GM19043 (cell line): ENCODE measurements around the gene IL1RAPL1.

Source experiments
- ATAC-seq: cut with Tn5 transposase; IDR thresholded peaks from one replicate; pipeline ENCODE4 v1.9.1; 2021; ENCODE audit warnings: low read depth; ENCODE audit not compliant: unreplicated experiment

Gene IL1RAPL1

GRCh38 chrX:28625223-28625622 lies 38.0 kb downstream of the IL1RAPL1 start:
- ATAC-seq = no peak

GRCh38 chrX:28626515-28626914 lies 39.3 kb downstream of the IL1RAPL1 start:
- no peak for ATAC-seq

GRCh38 chrX:28628120-28628519 lies 40.9 kb downstream of the IL1RAPL1 start:
- ATAC-seq = no peak

- no peak for ATAC-seq
These were observed 51.5 kb downstream of the IL1RAPL1 start for GRCh38 chrX:28638775-28639174.

- no peak for ATAC-seq
These were observed 52.2 kb downstream of the IL1RAPL1 start for GRCh38 chrX:28639451-28639850.

GRCh38 chrX:28649541-28649940 lies 62.3 kb downstream of the IL1RAPL1 start:
- ATAC-seq = no peak

- ATAC-seq = no peak
These were observed 63.9 kb downstream of the IL1RAPL1 start for GRCh38 chrX:28651186-28651585.

GRCh38 chrX:28659269-28659668 lies 72.0 kb downstream of the IL1RAPL1 start:
- ATAC-seq = no peak

GRCh38 chrX:28665778-28666177 lies 78.5 kb downstream of the IL1RAPL1 start:
- ATAC-seq = no peak

GRCh38 chrX:28668303-28668702 lies 81.1 kb downstream of the IL1RAPL1 start:
- ATAC-seq = no peak

GRCh38 chrX:28668957-28669356 lies 81.7 kb downstream of the IL1RAPL1 start:
- no peak for ATAC-seq

GRCh38 chrX:28670074-28670473 lies 82.8 kb downstream of the IL1RAPL1 start:
- ATAC-seq = no peak

GRCh38 chrX:28675173-28675572 lies 87.9 kb downstream of the IL1RAPL1 start:
- ATAC-seq = no peak

GRCh38 chrX:28693101-28693500 lies 105.9 kb downstream of the IL1RAPL1 start:
- no peak for ATAC-seq

GRCh38 chrX:28697732-28698131 lies 110.5 kb downstream of the IL1RAPL1 start:
- no peak for ATAC-seq

GRCh38 chrX:28701222-28701621 lies 114.0 kb downstream of the IL1RAPL1 start:
- ATAC-seq = no peak

GRCh38 chrX:28706964-28707363 lies 119.7 kb downstream of the IL1RAPL1 start:
- ATAC-seq = no peak

GRCh38 chrX:28709421-28709820 lies 122.2 kb downstream of the IL1RAPL1 start:
- no peak for ATAC-seq

GRCh38 chrX:28717864-28718263 lies 130.6 kb downstream of the IL1RAPL1 start:
- no peak for ATAC-seq

GRCh38 chrX:28718450-28718849 lies 131.2 kb downstream of the IL1RAPL1 start:
- no peak for ATAC-seq

GRCh38 chrX:28719620-28720019 lies 132.4 kb downstream of the IL1RAPL1 start:
- ATAC-seq = no peak

- ATAC-seq = no peak
These were observed 165.1 kb downstream of the IL1RAPL1 start for GRCh38 chrX:28752330-28752729.

- no peak for ATAC-seq
These were observed 168.9 kb downstream of the IL1RAPL1 start for GRCh38 chrX:28756175-28756574.
